HG02678 (cell line): ENCODE results near the gene IL17RC.

Source experiments
- ATAC-seq: cut with Tn5 transposase; IDR thresholded peaks from one replicate; pipeline ENCODE4 v1.9.1; 2021; ENCODE audit warnings: mild to moderate bottlenecking, moderate library complexity; ENCODE audit not compliant: unreplicated experiment

The IL17RC gene

GRCh38 chr3:9976721-9977709 is 60.1 kb downstream of the IL17RC start:
- ATAC-seq, result no peak

- ATAC-seq, result no peak
Observed at GRCh38 chr3:9978710-9979305, 61.9 kb downstream of the IL17RC start.

- no peak for ATAC-seq
Observed at GRCh38 chr3:9980251-9980650, 63.4 kb downstream of the IL17RC start.
